Measurements from ENCODE around the gene RABGAP1L.

RABGAP1L gene

GRCh38 chr1:174265282-174265681 is 106.0 kb downstream of the RABGAP1L start:
- DNase-seq (ENCODE audit: low spot score) = no peak
- no peak overlapping the region for H3K27ac ChIP-seq
- TF ChIP-seq, protein P1, sequence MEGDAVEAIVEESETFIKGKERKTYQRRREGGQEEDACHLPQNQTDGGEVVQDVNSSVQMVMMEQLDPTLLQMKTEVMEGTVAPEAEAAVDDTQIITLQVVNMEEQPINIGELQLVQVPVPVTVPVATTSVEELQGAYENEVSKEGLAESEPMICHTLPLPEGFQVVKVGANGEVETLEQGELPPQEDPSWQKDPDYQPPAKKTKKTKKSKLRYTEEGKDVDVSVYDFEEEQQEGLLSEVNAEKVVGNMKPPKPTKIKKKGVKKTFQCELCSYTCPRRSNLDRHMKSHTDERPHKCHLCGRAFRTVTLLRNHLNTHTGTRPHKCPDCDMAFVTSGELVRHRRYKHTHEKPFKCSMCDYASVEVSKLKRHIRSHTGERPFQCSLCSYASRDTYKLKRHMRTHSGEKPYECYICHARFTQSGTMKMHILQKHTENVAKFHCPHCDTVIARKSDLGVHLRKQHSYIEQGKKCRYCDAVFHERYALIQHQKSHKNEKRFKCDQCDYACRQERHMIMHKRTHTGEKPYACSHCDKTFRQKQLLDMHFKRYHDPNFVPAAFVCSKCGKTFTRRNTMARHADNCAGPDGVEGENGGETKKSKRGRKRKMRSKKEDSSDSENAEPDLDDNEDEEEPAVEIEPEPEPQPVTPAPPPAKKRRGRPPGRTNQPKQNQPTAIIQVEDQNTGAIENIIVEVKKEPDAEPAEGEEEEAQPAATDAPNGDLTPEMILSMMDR (conservative IDR thresholded peaks at IDR 0.05; ENCODE audit: low read depth) = no peak
- ChIA-PET CTCF (interaction anchor here (0.6 kb wide), 1 partner anchor 110 kb away, joined by 3 read pairs; no protein-coding TSS in a partner anchor), POLR2A (ENCODE audit: low non-redundant PET) (no interaction called here)

GRCh38 chr1:174266476-174266875 is 107.2 kb downstream of the RABGAP1L start:
- TF ChIP-seq, protein P1 (conservative IDR thresholded peaks at IDR 0.05; ENCODE audit: low read depth) = no peak
- no peak for DNase-seq (ENCODE audit: low spot score)
- CTCF ChIA-PET = no interaction called here
- POLR2A ChIA-PET (ENCODE audit: low non-redundant PET) = no interaction called here
- H3K27ac ChIP-seq = no peak overlapping the region

DNA sequence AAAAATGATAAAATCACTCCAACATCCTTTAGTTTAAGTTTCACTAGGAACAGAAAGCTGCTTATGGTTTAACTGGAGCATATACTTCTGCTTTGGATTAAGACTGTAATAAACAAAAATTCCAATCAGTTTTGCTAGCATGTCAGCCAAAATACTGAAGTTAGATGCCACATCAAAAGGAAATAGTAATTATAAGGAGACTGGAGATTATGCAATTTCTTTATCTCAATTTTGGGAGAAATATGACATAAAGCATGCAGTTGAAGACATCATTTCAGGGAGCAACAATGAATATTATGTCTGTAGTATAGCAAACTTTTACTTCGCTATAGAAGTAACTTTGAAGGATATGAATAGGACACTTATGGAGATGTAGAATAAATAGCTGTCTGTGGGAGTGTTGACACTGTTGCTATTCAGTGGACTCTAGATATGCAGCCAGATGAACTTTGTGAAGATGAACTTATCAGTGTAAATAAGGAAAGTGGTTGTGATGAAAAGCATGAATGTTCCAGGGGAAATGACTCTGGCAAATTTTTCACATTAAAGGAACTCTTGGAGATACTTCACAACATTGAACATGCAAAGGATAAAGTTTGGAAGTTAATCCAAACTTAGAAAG is 107.8 kb downstream of the RABGAP1L start:
- ChIA-PET POLR2A (ENCODE audit: low non-redundant PET) (no interaction called here), CTCF (no interaction called here)
- no peak overlapping the region for H3K27ac ChIP-seq
- TF ChIP-seq, protein P1 (conservative IDR thresholded peaks at IDR 0.05; ENCODE audit: low read depth) = no peak
- DNase-seq (ENCODE audit: low spot score) = no peak

- DNase-seq (ENCODE audit: low spot score) = no peak
- TF ChIP-seq, protein P1 (conservative IDR thresholded peaks at IDR 0.05; ENCODE audit: low read depth) = no peak
- POLR2A ChIA-PET (ENCODE audit: low non-redundant PET) = no interaction called here
- CTCF ChIA-PET = no interaction called here
- no peak overlapping the region for H3K27ac ChIP-seq
Measured at GRCh38 chr1:174269989-174270651, 110.8 kb downstream of the RABGAP1L start.

DNA sequence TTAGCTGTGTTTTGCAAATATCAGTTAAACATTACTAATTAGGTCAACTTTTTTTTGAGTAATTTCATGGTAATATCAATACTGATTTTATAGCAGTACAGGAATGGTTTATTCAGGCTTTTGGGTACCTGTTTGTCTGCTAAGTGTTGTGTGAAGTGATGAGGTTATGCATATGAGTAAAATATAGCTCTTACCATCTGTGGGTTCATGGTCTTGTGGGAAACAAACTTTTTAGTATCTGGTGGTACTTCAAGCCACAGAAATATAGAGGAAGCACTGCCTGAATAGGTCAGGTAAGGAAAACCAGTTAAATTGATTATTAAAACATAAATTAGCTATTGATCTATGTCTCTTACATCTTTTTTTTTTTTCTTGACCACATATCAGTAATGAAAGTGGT is 113.9 kb downstream of the RABGAP1L start:
- DNase-seq (ENCODE audit: low spot score) = no peak
- TF ChIP-seq, protein P1 (conservative IDR thresholded peaks at IDR 0.05; ENCODE audit: low read depth) = no peak
- CTCF ChIA-PET = interaction anchor here (0.8 kb wide), 1 partner anchor 11 kb away, joined by 9 read pairs; no protein-coding TSS in a partner anchor
- H3K27ac ChIP-seq = no peak overlapping the region
- POLR2A ChIA-PET (ENCODE audit: low non-redundant PET) = no interaction called here

DNA sequence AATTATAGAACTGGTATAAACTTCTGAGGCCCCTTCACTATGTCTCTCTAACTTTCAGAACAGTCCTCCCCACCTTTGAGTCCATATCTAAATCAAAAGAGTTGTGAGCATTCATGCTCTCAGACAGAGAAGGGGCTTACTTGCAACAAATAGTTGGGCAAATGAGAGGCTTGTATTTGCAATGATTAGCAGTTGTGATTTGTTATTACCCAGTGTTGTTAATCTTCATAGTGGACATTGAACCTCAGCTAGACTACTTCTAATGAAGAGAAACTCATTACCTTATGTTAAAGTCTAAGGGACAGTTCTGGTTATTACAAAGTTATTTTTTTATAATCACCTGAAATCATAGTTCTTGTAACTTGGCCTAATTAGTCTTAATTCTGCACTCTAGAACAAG is 114.5 kb downstream of the RABGAP1L start:
- DNase-seq (ENCODE audit: low spot score) = no peak
- ChIA-PET POLR2A (ENCODE audit: low non-redundant PET) (no interaction called here), CTCF (no interaction called here)
- H3K27ac ChIP-seq = no peak overlapping the region
- TF ChIP-seq, protein P1 (conservative IDR thresholded peaks at IDR 0.05; ENCODE audit: low read depth) = no peak

Measured in RWPE1 (cell line).